H4 (cell line): ENCODE data around the gene CPEB4. TPM values are rescaled to one million over a fixed set of nuclear protein-coding genes. Genes with fewer than 3 reads are reported as not detected.

ENCODE experiments used
- DNase-seq: peaks from one replicate; pipeline ENCODE4 v3.0.0-alpha.2; 2015; ENCODE audit warnings: low spot score
- total RNA-seq: library from RNA; depleted of rRNA; stranded (reverse); fragments of >200 nt; shearing (Covaris generic); gene quantifications from 2 replicates; pipeline ENCODE4 v1.2.3, GENCODE V29; 2014; rRNA removed

Gene CPEB4
- total RNA-seq: 5.6 and 6.2 TPM in 2 replicates

GRCh38 chr5:173887610-173888472 lies at the start of gene CPEB4:
TSS of gene CPEB4 (plus strand) at chr5:173888349. CDS start at chr5:173889734, 1,385 bp downstream.
- DNase-seq: peak; percentile 99

GRCh38 chr5:173839117-173839713 lies 48.9 kb upstream of the CPEB4 start:
- no peak for DNase-seq

- DNase-seq: no peak
Measured at GRCh38 chr5:173840111-173840983, 47.8 kb upstream of the CPEB4 start.

DNA sequence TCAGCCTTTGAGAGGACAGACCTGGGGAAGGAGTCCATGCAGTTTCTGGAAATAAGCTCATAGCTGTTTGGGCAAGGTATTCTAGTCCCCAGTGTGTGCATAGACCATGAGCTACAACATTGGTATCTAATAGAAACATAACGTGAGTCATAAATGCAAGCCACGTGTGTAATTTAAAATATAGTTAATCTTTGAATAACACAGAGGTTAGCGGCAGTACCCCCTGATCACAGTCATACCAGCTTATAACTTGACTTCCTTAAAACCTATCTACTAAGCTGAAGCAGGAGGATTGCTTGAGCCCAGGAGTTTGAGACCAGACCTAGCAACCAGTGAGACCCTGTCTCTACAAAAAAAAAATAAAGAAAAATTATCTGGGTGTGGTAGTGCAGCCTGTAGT lies 46.4 kb upstream of the CPEB4 start:
- DNase-seq: no peak

DNA sequence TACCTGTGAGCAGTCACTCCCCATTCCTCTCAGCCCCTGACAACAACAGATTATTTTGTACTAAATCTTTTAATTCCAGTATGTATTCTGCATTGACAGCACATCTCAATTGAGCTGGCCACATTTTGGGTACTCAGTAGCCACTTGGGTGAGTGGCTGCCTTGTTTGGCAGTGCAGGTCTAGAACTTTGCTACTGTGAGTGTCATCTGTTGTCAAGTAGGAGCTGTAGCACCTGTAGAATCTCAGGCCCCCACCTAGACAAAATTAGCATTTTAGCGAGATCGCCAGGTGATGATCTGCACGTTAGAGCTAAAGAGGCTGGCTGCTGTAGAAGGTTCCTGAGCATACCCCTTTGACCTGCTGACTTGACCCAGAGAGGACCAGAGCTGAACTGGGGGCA lies 44.4 kb upstream of the CPEB4 start:
- no peak for DNase-seq

- no peak for DNase-seq
Measured at GRCh38 chr5:173845321-173845720, 42.8 kb upstream of the CPEB4 start.

DNA sequence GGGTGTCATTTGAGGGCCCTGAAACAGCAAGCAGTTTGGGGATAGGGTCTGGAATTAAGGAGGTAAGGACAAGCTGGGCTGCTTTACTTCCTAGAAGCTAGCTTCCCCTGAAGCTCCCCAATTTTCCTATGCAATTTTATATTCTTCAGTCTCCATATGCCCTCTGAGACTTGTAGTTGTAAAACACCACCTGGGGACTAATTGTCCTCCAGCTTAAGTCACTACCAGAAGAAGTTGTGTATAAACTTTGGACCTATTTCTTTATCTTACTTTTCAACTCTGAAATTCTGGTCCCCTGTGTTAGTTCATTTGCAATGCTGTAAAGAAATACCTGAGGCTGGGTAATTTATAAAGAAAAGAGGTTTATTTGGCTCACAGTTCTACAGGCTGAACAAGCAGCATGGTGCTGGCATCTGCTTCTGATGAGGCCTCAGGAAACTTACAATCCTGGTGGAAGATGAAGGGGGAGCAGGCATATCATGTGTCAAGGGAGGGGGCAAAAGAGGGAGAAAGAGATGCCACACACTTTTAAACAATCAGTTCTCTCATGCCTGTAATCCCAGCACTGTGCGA lies 41.1 kb upstream of the CPEB4 start:
- no peak for DNase-seq

GRCh38 chr5:173848986-173849596 lies 39.1 kb upstream of the CPEB4 start:
- no peak for DNase-seq

GRCh38 chr5:173849908-173850307 lies 38.2 kb upstream of the CPEB4 start:
- no peak for DNase-seq

GRCh38 chr5:173850659-173851058 lies 37.5 kb upstream of the CPEB4 start:
- no peak for DNase-seq

- no peak for DNase-seq
Measured at GRCh38 chr5:173851595-173852243, 36.4 kb upstream of the CPEB4 start.

DNA sequence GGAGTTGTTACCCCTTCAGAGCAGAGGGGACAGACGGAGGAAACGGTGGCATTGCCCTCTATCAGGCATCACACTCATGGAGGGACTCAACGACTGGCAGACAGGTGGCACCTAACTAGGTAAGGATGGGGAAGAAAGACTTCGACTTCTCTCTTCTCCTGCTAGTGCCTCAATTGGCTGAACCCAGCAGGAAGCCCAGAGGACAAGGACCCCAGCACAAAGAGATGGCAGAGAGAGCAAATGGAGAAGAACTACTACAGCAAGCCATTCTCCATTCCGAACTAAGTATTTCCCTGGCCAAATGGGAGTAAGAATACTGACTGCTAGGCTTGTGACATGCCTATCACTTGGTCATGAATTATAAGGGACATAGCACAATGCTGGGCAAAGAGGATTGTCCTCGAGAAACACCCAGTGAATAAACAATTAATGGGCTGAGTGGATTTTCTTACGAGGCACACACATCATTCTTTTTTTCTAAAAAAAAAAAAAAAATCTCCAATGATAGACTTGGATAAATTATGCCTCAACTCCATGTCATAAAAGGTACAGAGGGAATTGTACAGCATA lies 35.3 kb upstream of the CPEB4 start:
- DNase-seq: no peak

GRCh38 chr5:173853370-173854131 lies 34.6 kb upstream of the CPEB4 start:
- DNase-seq: no peak

- DNase-seq: no peak
Measured at GRCh38 chr5:173855162-173855994, 32.8 kb upstream of the CPEB4 start.

GRCh38 chr5:173855995-173856656 lies 32.0 kb upstream of the CPEB4 start:
- no peak for DNase-seq

GRCh38 chr5:173857234-173857633 lies 30.9 kb upstream of the CPEB4 start:
- DNase-seq: no peak

DNA sequence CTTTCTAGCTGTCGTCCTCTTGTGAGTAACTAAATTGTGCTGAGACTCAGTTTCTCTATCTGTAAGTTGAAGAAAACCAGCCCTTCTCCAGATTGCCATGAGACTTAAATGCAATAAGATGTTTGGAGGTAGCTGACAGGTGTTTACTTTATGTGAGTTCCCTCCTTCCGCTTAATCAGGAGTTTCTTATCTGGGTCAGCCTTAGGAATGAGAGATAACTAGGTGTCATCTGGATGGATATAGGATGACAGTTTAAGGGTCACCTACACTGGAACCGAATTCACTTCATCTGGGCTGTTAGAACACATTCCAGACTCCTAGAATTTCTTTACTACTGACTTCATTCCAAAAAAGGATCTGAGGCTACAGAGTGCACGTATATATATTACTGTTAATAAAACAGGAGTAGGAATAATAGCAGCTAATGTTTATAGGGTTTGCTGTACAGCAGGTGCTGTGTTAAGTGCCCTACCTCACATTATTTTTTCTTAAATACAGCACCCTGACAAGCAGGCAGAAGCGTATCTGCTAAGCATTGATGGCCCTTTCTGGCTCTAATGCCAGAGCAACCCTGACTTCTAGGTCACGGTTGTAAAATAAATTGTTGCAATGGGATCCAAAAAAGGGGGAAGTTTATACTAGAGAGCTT lies 30.0 kb upstream of the CPEB4 start:
- no peak for DNase-seq
